ENCODE measurements around the gene CDADC1.

- TF ChIP-seq POLR2AphosphoS5 (IDR thresholded peaks at IDR 0.05; ENCODE audit: low read depth, low read length) (no peak), TAF1 (IDR thresholded peaks at IDR 0.05; ENCODE audit: borderline replicate concordance, low read depth, low read length) (no peak), POLR2A (IDR thresholded peaks at IDR 0.05; ENCODE audit: low read depth, low read length) (no peak)
Observed at GRCh38 chr13:49258089-49258796, 10.5 kb downstream of the CDADC1 start.

All from GM12892 (cell line).